Measurements from ENCODE around the gene KRT32. TPM values are rescaled to one million over a fixed set of nuclear protein-coding genes. Genes with fewer than 3 reads are reported as not detected.

The KRT32 gene
- total and polyA plus RNA-seq, 2 donors from 2014 or later = not detected

DNA sequence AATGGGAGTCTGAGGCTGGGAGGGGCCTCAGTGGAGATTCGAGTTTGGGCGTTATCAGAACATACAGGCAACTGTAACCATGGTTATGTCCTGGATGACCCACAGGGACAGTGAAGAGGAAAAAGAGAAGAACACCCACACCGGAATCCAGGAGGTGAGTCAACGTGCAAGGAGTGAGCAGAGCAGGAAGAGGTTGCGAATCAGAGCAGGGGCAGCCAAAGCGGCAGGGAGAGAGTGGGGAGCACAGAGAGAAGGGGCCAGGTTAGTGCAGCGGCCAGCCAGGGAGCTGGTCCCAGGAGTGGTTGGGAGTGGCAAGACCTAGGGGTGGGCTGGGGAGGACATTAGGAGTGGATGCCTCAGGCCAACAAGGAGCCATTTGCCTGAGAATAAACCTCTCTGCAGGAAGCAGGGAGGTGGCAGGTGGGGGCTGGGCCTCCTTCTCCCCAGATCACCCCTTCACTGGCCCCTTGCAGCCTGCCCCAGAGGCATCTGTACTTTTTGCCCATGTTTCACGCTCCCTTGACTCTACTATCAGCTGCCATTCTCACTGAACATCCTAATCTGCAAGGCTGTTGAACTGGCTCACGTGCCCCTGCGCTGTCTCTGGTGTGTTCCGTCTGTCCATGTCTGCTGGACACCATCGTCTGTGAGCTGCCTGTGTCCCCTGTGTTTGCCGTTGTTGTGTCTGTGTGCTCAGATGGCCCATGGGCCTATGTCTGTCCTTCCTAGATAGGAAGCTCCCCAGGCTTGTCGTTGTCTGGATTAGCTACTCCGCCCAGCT lies 33.1 kb upstream of the KRT32 start:
- peaks cover 0 to 4% (median 0%) of the 10 kb centered on the region in 3 donors for H3K4me1 ChIP-seq (ENCODE audit: control insufficient read depth in 2 of 3, insufficient read depth in 2 of 3, low read depth in 1 of 3, low read length in 3 of 3)
- TF ChIP-seq, protein P1, sequence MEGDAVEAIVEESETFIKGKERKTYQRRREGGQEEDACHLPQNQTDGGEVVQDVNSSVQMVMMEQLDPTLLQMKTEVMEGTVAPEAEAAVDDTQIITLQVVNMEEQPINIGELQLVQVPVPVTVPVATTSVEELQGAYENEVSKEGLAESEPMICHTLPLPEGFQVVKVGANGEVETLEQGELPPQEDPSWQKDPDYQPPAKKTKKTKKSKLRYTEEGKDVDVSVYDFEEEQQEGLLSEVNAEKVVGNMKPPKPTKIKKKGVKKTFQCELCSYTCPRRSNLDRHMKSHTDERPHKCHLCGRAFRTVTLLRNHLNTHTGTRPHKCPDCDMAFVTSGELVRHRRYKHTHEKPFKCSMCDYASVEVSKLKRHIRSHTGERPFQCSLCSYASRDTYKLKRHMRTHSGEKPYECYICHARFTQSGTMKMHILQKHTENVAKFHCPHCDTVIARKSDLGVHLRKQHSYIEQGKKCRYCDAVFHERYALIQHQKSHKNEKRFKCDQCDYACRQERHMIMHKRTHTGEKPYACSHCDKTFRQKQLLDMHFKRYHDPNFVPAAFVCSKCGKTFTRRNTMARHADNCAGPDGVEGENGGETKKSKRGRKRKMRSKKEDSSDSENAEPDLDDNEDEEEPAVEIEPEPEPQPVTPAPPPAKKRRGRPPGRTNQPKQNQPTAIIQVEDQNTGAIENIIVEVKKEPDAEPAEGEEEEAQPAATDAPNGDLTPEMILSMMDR (IDR thresholded peaks at IDR 0.05; ENCODE audit: borderline replicate concordance, extremely low read depth, insufficient read depth) = no peak
- no peak for FAIRE-seq
- no peak overlapping the region for H3K27ac ChIP-seq (ENCODE audit: low read depth in 2 of 2, low read length in 2 of 2)
- H3K4me3 ChIP-seq (ENCODE audit: low read length in 3 of 3) = no peak overlapping the region
- intact Hi-C loops (cut with DNase I) = no loop called here
- DNase-seq = no peak
- no peaks in the 10 kb centered on the region for H3K27me3 ChIP-seq (ENCODE audit: control insufficient read depth, insufficient read depth, low read length)
- H3K36me3 ChIP-seq (ENCODE audit: control insufficient read depth in 2 of 3, insufficient read depth in 3 of 3, low read length in 3 of 3) = no peaks in the 10 kb centered on the region
- no peaks in the 10 kb centered on the region for H3K9me3 ChIP-seq (ENCODE audit: control insufficient read depth in 2 of 3, insufficient read depth in 1 of 3, low read length in 3 of 3)
- H3K9ac ChIP-seq (ENCODE audit: low read length in 3 of 3) = no peak overlapping the region

DNA sequence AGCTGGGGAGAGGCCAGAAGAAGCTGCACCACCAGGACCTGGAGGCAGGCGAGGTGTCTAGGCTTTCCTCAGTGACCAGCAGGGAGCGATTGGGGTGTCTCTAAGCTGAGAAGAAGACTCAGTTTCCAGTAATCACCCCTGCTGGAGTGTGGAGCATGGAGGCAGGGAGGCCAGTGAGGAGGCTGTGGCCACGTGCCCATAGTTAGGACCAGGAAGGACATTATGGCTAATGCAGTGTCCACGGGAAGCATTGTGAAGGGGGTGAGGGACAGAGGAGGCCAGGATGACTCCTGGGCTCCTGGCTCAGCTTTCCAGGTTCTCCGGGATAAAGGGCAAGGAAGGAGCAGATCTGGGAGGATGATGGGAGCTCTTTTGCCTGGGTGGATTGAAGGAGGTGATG lies 32.5 kb upstream of the KRT32 start:
- Histone ChIP-seq H3K9me3 (ENCODE audit: control insufficient read depth in 2 of 3, insufficient read depth in 1 of 3, low read length in 3 of 3) (no peaks in the 10 kb centered on the region), H3K4me1 (ENCODE audit: control insufficient read depth in 2 of 3, insufficient read depth in 2 of 3, low read depth in 1 of 3, low read length in 3 of 3) (peaks cover 0 to 4% (median 0%) of the 10 kb centered on the region in 3 donors), H3K4me3 (ENCODE audit: low read length in 3 of 3) (no peak overlapping the region), H3K27ac (ENCODE audit: low read depth in 2 of 2, low read length in 2 of 2) (no peak overlapping the region), H3K36me3 (ENCODE audit: control insufficient read depth in 2 of 3, insufficient read depth in 3 of 3, low read length in 3 of 3) (no peaks in the 10 kb centered on the region), H3K9ac (ENCODE audit: low read length in 3 of 3) (no peak overlapping the region), H3K27me3 (ENCODE audit: control insufficient read depth, insufficient read depth, low read length) (no peaks in the 10 kb centered on the region)
- intact Hi-C loops (cut with DNase I) = no loop called here
- DNase-seq = no peak
- FAIRE-seq = no peak
- TF ChIP-seq, protein P1 (IDR thresholded peaks at IDR 0.05; ENCODE audit: borderline replicate concordance, extremely low read depth, insufficient read depth) = no peak

DNA sequence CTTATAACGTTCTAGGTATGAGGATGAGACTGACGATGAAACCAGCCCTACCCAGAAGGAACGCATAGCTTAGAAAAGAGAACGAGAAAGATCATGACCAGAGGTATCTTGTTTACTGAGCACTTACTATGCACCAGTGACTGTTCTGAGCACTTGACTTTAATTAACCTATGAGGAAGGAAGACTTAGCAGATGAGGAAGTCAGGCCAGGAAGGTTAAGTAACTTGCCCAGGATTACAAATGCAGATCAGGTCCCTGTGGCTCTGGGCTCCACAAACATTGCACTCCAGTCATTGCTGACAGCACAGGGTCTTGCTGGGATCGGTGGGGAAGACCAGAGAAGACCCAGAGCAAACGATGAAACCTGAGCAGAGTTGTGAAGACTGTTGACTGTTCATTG lies 31.1 kb upstream of the KRT32 start:
- H3K4me1 ChIP-seq (ENCODE audit: control insufficient read depth in 2 of 3, insufficient read depth in 2 of 3, low read depth in 1 of 3, low read length in 3 of 3) = peaks cover 0 to 4% (median 0%) of the 10 kb centered on the region in 3 donors
- no peaks in the 10 kb centered on the region for H3K27me3 ChIP-seq (ENCODE audit: control insufficient read depth, insufficient read depth, low read length)
- FAIRE-seq (no peak), DNase-seq (no peak)
- no peak overlapping the region for H3K27ac ChIP-seq (ENCODE audit: low read depth in 2 of 2, low read length in 2 of 2)
- TF ChIP-seq, protein P1 (IDR thresholded peaks at IDR 0.05; ENCODE audit: borderline replicate concordance, extremely low read depth, insufficient read depth) = no peak
- no peak overlapping the region for H3K9ac ChIP-seq (ENCODE audit: low read length in 3 of 3)
- intact Hi-C loops (cut with DNase I) = no loop called here
- H3K9me3 ChIP-seq (ENCODE audit: control insufficient read depth in 2 of 3, insufficient read depth in 1 of 3, low read length in 3 of 3) = no peaks in the 10 kb centered on the region
- H3K36me3 ChIP-seq (ENCODE audit: control insufficient read depth in 2 of 3, insufficient read depth in 3 of 3, low read length in 3 of 3) = no peaks in the 10 kb centered on the region
- H3K4me3 ChIP-seq (ENCODE audit: low read length in 3 of 3) = no peak overlapping the region

Measured in kidney (tissue), 14 donors.